ENCODE data around the gene PPP2R2D.

The PPP2R2D gene

DNA sequence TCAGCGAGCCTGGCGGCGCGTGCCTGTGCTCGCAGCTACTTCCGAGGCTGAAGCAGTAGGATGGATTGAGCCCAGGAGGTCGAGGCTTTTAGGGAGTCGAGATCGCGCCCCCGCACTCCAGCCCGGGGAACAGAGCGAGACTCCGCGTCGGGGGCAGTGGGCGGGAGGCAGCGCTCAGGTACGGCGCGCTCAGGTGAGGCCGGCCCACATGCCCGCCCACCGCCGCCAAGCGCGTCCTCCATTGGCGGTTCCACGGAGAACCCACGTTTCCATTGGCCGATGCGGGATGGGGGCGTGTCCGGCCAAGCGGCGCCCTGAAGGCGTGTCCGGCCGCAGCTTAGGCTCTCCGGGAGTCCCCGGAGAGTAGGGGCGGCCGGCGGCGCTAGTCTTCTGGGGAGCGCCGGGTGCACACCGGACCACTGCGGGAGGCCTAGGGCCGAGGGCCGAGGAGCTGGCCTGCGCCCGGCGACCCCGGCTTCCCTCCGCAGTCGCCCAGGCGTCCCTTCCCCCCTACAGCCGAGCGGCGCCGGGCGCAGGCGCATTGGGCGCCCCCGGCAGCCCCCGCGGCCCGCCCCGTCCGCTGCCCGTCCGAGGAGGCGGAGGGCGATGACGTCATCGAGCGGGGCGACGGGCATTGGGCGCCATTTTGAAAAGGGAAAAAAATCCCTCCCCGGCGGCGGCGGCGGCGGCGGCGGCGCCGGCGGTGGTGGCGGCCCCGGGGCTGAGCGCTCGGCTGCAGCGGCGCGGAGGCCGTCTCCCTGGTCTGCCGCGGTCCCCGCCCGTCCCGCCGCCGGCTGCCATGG is at the start of gene PPP2R2D:
Gene PPP2R2D (plus strand): TSS at position 659 of the 803 bp plus-strand sequence. CDS start 141 bp downstream, at position 800.
- peak; percentile 90 for DNase-seq

DNA sequence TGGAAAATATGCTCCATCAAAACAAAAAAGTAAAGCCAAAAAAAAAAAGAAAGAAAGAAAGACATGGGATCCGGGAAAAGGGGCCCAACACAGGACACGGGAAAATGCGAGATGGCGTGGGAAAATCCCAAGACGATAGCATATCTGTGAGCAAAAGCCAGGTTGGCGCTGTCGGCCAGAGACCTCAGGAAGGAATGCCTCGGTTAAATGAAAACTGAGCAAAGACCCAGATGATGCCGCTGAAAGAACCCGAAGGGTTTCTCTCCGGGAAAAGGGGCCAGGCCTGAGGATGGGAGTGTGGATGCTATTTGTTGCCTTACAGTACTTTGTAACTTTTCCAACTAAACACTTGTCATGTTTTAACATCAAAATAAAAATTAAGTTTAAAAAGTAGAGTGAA is 49.5 kb upstream of the PPP2R2D start:
- no peak for DNase-seq

DNA sequence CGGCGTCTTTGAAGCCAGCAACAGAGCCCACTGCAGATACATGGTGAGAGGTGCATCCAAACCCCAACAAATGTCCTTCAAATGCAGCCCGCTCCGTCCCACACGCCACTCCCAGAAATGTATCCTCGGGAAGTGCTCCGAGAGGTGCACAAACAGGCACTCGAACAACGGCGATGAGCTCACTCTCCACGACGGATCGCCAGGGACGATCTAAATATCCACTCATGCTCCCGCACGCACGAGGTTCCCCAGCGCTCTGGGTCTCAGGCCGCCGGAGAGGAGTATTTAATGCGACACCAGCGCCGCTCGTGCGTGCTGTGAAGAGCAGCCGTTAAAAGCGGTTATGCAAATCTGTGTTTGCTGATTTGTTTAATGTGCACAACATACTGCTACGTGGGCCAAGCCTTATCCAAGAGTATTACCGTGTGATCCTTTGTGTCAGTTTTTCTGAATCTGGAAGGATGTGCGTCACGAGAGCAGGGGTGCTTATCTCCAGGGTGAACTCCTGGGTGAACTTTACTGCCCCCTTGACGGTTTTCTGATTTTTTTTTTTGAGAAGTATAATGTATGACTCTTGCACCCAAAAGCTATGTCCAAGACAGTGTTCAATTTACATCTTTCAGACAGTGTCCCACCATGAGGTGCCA is 48.5 kb upstream of the PPP2R2D start:
- DNase-seq: no peak

DNA sequence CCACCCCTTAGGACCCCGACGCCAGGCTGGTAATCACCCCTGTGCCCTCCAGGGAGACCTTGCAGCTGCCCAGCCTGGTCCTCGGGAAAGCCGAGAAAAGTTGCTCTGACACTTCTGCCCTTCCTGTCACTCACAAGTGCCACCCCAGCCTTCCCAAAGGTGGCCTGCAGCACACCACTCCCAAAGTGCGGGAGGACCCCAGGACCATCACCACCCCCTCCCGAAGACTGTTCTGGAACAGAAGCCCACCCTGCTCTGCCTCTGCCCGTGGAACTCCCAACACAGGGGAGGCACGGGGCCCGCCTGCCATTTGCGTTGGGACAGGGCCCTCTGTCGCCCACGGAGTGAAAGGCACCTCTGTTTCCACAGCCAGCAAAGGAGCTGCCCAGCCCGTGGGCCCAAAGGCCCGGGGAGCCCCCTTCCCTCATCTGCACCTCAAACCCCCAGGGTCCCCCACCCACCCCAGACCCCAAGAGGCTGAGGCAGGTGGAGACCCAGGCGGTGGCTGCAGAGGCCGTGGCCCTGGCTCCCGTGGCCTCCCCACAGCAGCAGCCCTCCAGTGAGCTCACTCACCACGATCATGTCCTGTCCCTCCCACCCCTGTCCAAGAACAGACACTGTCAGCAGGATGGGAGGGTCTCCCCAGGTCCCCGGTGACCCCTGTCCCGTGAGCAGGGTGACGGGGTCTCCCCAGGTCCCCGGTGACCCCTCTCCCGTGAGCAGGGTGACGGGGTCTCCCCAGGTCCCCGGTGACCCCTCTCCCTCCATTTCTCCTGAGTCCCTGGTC is 47.8 kb upstream of the PPP2R2D start:
- no peak for DNase-seq

DNA sequence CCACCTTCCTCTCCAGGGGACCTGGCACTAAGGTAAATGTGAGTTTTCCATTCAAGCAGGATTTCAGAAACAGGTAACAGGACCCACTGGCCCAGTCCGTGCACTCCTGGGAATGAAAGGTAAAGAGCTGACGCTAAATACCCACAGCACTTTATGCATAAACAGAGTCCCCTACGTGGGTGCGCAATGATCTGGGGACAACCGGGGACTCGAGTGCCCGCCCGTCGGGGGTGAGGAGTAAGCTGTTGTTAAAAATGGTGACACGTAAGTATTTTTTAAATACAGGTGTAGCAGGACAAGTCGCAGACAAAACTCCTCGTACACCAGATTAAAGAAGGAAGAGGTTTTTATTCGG is 47.2 kb upstream of the PPP2R2D start:
- no peak for DNase-seq

DNA sequence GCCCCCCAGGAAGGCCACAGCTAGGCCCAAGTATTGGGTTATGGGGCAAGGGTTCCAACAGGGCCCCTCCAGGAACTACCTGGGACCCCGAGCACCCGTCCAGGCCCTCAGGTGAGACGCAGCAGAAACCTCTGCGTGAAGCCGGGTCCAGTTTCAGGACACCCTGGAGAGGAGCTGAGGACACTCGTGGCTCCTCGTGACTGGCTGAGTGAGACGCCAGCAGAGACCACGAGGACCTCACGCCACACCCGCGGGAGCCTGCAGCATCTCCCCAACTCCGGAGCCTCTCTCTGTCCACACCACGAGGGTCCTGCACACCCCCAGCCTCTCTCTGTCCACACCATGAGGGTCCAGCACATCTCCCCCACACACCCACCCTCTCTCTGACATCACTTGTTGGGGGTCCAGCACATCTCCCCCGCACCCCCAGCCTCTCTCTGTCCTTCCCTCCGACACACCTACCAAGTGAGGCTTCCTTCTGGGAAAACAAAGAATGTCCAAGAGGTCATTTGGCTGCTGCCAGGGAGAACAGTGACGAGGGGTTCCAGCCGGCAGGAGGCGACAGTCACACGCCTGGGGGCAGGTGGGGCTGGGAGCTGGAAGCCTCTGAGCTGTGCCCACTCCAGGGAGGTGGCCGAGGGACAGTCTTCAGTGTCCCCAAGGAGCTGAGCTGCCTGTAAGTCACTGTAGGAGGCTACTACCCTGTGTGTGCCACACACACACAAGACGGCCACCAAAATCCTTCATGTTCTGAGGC is 46.1 kb upstream of the PPP2R2D start:
- no peak for DNase-seq

DNA sequence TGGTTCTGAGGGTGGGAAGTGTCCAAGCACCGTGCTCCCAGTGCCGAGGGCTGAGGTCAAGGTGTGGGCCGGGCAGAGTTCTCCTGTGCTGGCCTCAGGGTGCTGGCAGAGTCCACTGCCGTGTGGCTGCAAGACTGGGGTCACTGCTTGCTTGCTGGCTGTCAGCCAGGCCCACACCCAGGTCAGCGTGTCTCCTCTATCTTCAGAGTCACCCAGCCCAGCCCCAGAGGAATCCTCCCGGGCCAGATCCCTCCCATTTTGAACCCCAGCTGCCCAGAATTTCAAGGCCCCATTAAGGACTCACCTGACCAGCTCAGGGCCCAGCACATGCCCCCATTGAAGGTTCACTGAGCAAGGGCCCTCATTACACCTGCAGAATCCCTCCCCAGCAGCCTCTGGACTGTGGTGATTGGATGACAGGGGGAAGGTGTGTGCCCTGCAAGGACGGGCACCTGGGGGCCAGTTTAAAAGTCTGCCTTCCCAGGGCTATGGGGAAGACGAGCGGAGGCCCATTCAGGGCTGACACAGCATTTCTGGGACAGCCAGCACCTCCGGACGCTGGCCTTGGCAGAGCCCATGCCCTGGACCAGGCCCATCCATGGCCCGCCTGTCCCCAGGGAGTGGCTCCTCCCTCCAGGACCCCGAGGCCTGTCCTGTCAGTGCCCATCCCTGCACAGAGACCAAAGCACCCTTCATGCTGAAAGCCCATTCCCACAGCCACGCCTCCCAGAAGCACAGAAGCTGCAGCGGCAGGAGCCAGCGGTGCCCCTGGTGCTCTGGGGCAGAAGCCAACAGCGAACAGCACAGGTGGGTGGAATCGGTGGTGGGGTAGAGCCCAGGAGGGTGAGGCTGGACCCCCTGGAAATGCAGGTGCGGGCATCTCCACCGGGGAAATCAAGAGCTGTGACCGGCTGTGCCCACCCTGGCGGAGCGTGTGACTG is 45.1 kb upstream of the PPP2R2D start:
- DNase-seq: no peak

DNA sequence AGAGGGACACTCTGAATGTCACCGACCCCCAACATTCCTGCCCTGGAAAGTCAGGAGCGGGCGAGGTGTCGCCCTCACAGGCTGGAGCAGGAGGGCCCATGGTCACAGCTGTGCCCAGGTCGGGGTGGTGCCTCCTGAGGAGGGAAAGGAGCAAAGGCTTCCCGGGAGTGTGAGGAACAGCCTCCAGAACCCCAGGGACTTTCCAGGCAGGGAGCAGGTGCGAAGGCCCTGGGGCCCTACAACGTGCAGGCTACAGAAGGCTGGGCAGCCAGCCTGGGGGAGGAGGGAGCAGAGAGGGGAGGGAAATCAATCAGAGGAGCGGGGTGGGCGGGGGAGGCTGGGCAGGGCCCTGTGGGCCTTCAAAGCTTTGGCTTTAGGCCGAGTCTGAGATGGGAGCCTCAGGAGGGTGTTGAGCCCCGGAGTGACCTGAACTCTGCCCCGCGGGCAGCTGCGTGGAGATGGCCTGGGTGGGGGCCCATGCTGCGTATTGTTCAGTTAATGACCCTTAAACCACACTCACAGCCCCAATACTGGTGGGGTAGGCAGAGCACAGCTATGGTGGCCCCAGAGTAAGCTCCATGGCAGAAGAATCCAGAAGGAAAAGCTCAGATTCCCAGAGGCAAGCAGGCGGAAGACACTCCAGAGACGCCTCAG is 44.2 kb upstream of the PPP2R2D start:
- no peak for DNase-seq

DNA sequence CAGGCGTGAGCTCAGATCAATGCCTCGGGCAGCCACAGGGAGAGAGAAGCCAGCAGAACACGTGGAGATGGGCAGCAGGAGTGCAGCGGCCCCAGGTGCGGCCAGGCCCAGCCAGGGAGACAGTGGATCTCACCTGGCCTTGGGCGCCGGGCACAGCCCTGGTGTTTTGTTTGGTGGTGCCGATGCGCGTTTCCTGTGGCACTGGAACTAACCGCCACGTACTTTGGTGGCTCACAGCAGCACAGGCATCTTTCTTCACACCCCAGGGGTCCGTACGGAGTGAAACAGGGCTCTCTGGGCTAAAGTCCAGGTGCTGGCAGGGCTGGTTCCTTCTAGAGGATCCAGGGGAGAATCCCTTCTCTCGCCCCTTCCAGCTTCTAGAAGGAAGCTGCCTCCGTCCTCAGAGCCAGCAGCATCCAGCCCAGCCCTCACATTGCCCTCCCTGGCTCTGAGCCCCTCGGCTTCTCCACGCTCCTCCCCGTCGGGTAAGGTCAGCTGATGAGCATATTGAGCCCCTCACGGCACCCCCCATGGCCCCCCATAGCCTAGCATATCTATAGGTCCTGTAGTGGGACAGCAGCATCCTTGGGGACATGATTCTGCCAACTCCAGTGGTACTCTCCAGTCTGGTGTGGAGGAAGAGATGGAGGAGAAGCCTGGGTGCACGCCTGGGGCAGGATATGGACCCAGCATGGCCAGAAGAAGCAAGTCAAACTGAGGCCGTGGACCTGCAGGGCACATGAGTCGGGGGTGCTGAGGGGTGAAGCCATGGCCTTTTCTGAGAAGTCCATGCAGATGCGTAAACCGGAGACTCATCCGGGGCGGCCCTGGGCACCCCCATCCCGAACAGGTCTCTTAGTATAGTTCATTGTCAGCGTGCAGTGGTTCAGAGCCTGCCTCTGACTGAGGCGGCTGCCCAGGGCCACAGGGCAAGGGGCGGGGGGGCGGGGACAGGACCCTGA is 43.4 kb upstream of the PPP2R2D start:
- DNase-seq: no peak

DNA sequence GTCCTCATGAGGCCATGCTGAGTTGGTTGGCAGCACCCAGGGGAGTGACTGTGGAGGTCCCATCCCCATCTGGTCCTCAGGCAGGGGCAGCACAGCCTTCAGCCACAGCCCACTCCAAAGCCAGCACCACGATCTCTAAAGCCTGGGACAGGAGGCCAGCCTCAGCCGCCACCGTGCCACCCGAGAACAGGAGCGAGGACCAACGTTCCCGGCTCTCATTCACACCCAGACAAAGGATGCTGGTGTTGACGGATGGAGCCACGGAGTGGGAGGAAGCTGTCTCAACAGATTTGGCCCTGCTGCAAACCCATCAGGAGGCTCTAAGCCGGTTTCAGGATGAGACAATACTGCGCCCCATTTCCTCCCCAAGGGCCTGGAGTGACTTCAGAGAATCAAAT is 42.7 kb upstream of the PPP2R2D start:
- no peak for DNase-seq

DNA sequence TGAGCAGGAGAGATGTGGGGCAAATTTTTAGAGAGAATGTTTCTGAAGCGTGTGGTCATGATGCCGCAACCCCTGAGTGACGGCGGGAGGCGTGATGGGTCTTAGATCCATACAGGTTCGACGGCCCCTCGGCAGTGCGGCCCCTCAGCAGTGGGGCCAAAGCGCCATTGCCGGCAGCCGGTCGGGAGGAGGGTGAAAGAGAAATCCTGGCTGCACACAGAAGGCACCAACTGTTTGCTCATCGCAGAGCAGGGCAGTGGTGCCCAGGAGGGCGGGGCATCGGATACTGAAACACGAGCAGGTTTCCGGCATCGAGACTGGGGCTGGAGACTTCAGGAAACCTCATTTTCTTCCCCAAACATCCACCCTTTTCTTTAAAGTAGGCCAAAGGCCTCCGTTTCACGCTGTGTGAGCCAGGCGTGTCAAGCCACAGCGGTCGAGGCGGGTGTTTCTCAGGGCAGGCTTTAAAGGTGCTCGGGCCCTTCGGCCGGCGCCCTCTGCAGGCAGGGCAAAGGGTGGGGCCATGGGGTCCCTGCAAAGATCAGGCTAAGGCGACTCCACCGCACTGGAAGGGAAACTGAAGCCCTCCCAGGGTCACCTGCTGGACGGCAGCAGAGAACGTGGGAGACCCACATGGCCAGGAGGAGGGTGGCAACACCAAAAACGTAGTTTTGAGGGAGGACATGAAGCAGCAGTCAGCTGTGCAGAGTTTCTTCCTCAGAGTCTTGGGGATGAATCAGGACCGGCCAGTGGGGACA is 42.0 kb upstream of the PPP2R2D start:
- no peak for DNase-seq

DNA sequence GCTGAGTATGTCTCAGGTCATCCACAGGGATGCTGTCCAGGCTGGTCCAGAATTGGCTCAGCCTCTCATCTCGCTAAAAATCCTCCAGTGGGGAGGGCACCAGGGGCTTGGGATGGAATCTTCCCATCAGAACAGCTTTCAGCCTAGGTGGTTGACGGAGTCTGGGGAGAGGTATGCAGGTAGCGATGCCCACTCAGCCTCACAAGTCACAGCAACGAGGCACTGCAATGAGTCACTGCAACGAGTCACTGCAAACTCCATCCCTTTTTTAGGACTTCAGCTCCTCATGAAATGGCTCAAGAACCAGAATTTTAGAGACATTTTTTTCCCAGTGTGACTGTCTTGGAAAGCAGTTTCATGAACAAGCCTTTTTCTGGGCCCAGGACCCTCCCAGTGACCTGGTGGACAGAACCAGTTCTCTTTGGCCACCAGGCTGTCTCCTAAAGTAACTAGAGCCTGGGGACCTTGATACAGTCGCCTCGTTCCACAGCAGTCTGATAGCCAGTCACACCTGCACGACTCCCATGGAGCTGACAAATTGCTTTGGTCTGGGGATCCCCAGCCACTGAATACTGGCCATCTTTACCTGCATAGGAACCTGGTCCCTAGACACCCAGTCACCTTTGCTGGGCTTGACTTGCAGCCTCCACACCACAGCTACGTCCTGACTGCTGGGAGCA is 41.3 kb upstream of the PPP2R2D start:
- DNase-seq: no peak

DNA sequence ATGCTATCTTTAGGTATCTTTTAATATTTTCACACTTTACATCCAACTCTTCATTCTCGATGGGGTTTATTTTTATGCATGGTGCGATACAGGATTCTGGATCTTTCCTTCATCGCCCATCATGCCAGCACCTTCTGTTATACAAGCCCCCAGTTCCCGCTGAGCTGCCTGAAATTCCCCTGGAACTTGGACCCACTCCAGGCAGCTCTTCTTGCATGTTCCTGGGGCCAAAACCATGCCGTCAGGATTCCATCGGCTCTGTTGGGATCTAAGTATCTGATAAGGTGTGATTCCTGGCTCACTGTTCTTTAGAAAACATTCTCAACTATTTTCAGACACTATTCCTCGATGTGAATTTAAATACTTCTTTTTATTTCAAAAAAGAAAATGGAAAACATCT is 40.5 kb upstream of the PPP2R2D start:
- no peak for DNase-seq

DNA sequence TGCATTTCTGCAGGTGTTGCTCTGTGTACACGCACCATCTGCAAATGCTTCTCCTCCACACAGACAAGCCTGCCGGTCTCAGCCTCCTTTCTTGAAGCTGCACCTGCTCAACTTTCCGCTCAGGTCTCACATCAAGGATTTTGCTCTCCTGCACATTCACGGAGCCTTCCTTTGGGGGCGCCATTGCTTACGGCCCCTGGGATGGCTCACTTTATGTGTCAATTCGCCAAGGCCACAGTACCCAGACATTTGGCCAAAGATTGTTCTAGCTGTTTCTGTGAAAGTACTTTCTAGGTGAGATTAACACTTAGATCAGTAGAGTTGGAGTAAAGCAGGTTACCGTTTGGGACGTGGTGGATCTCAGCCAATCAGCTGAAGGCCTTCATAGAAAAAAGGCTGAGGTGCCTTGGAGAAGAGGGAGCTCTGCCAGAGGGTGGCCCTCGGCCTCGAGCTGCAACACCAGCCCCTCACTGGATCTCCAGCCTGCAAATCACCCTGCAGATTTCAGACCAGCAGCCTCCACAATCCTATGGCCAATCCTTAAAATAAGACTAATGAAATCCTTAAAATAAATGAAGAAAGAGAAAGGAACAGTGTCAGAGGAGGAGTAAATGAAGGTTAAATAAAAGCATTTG is 39.9 kb upstream of the PPP2R2D start:
- no peak for DNase-seq

DNA sequence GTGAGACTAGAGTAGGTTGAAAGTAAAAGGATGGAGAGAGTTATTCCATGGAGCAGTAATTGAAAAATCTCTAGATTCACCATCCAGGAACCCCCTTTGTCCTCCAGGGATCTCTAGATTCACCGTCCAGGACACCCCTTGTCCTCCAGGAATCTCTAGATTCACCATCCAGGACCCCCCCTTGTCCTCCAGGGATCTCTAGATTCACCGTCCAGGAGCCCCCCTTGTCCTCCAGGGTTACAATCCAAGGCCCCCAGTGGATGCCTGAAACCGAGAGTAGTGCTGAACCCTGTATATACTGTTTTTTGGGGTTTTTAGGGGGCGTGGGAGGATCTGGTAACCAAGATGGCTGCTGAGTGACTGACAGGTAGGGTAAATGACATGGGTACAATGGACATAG is 38.3 kb upstream of the PPP2R2D start:
- no peak for DNase-seq

DNA sequence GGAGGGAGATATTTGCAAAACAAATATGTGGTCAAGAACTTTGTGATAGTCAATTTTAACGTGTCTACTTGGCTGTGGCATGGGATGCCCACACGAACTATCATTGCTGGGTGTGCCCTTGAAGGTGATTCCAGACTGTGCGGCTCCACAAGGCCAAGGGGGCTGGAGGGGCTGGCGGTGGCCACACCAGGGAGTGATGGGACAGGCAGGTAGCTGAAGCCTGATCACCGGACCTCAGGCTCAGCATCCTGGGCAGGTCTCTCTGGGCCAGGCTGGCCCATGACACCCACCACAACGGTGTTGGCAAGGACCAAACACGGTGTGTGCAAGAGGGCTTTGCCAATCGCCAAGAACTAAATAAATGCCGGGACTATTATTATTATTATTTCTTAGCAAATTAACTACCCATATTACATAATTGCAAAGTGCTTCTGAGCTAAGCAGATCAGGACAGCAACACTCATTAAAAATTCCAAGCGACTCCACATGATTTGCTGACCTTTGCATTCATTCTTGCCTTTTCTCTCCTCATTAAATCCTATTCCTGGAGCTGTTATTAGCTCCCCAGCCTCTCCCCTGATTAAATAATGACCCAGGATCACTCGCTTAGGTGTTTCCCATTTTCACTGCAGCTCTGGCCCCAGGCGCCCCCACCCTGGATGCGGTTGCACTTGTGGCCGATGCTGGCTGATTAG is 35.4 kb upstream of the PPP2R2D start:
- DNase-seq: no peak

DNA sequence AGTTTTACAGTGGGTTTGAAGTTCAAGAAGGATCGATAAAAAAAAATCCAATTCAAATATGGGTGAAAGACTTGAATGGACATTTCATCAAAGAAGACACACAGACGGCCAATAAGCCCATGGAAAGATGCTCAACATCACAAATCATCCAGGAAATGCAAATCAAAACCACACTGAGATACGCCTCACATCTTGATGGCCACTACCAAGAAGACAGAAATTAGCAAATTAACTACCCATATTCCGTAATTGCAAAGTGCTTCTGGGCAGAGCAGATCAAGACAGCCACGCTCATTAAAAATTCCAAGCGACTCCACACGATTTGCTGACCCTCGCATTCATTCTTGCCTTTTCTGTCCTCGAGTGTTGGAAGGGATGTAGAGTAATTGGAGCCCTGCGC is 34.1 kb upstream of the PPP2R2D start:
- DNase-seq: no peak

DNA sequence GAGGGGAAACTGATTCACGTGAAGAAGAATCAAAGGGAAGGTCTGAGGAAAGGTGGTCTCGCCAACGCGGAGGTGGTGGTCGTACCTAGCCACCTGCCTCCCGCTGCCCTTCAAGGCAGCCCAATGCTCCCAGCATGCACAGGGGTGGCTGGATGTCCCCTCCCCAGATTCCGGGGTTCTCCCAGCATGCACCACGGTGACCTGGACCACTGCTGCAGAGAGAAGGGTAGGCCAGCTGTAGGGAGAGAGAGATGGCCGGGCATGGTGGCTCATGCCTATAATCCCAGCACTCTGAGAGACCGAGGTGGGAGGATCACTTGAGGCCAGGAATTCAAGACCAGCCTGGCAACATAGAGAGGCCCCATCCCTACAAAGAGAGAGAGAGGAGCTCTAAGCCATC is 32.4 kb upstream of the PPP2R2D start:
- DNase-seq: no peak
